ENCODE measurements around the gene CEP112.

Gene CEP112

GRCh38 chr17:65931246-65932149, 260.4 kb downstream of the CEP112 start:
- DNase-seq (ENCODE audit: low read depth), result no peak
- TF ChIP-seq MAX (IDR thresholded peaks at IDR 0.05; ENCODE audit: low read depth, low read length) (no peak), POLR2A (IDR thresholded peaks at IDR 0.05; ENCODE audit: extremely low read depth, insufficient read length) (no peak), MYC (IDR thresholded peaks at IDR 0.05; ENCODE audit: low read depth, low read length) (no peak), CTCF (IDR thresholded peaks at IDR 0.05; ENCODE audit: low read depth, low read length) (no peak)
- H3K4me3 ChIP-seq (ENCODE audit: low read depth, low read length), result no peak overlapping the region

GRCh38 chr17:65930140-65930730, 261.7 kb downstream of the CEP112 start:
- no peak for DNase-seq (ENCODE audit: low read depth)
- TF ChIP-seq MAX (IDR thresholded peaks at IDR 0.05; ENCODE audit: low read depth, low read length) (no peak), POLR2A (IDR thresholded peaks at IDR 0.05; ENCODE audit: extremely low read depth, insufficient read length) (no peak), MYC (IDR thresholded peaks at IDR 0.05; ENCODE audit: low read depth, low read length) (no peak), CTCF (IDR thresholded peaks at IDR 0.05; ENCODE audit: low read depth, low read length) (no peak)
- no peak overlapping the region for H3K4me3 ChIP-seq (ENCODE audit: low read depth, low read length)

DNA sequence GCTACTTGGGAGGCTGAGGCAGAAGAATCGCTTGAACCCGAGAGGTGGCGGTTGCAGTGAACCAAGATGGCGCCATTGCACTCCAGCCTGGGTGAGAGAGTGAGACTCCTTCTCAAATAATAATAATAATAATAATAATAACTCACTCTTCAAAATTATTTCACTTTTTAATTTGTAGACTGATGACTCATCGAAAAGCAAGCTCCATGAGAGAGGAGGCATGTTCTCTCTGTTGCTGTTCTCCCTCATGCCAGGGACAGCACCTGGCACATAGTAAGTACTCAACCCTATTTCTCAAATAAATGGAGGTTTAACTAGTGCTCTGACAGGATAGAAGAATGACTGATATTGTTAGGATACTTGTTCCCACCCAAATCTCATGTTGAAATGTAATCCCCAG, 265.3 kb downstream of the CEP112 start:
- H3K4me3 ChIP-seq (ENCODE audit: low read depth, low read length), result no peak overlapping the region
- DNase-seq (ENCODE audit: low read depth), result no peak
- TF ChIP-seq MAX (IDR thresholded peaks at IDR 0.05; ENCODE audit: low read depth, low read length), result no peak
- no peak for TF ChIP-seq POLR2A (IDR thresholded peaks at IDR 0.05; ENCODE audit: extremely low read depth, insufficient read length)
- no peak for TF ChIP-seq CTCF (IDR thresholded peaks at IDR 0.05; ENCODE audit: low read depth, low read length)
- TF ChIP-seq MYC (IDR thresholded peaks at IDR 0.05; ENCODE audit: low read depth, low read length), result no peak

- no peak for DNase-seq (ENCODE audit: low read depth)
- no peak for TF ChIP-seq POLR2A (IDR thresholded peaks at IDR 0.05; ENCODE audit: extremely low read depth, insufficient read length)
- TF ChIP-seq MAX (IDR thresholded peaks at IDR 0.05; ENCODE audit: low read depth, low read length), result no peak
- no peak for TF ChIP-seq CTCF (IDR thresholded peaks at IDR 0.05; ENCODE audit: low read depth, low read length)
- TF ChIP-seq MYC (IDR thresholded peaks at IDR 0.05; ENCODE audit: low read depth, low read length), result no peak
- H3K4me3 ChIP-seq (ENCODE audit: low read depth, low read length), result no peak overlapping the region
These were observed 266.2 kb downstream of the CEP112 start for GRCh38 chr17:65925606-65926307.

GRCh38 chr17:65920996-65921395, 270.9 kb downstream of the CEP112 start:
- no peak for DNase-seq (ENCODE audit: low read depth)
- TF ChIP-seq CTCF (IDR thresholded peaks at IDR 0.05; ENCODE audit: low read depth, low read length) (no peak), POLR2A (IDR thresholded peaks at IDR 0.05; ENCODE audit: extremely low read depth, insufficient read length) (no peak), MYC (IDR thresholded peaks at IDR 0.05; ENCODE audit: low read depth, low read length) (no peak), MAX (IDR thresholded peaks at IDR 0.05; ENCODE audit: low read depth, low read length) (no peak)
- H3K4me3 ChIP-seq (ENCODE audit: low read depth, low read length), result no peak overlapping the region

Data from NB4 (cell line).